Measurements from ENCODE around the gene FGF18. TPM values are rescaled to one million over a fixed set of nuclear protein-coding genes. Genes with fewer than 3 reads are reported as not detected.

Gene FGF18
- total and polyA plus RNA-seq, 10 of the 15 experiments (the other 5 are each of a cell fraction or from before 2014, with no cell fraction given), result 0.03 to 0.10 (median 0.06) TPM; not detected in 5

DNA sequence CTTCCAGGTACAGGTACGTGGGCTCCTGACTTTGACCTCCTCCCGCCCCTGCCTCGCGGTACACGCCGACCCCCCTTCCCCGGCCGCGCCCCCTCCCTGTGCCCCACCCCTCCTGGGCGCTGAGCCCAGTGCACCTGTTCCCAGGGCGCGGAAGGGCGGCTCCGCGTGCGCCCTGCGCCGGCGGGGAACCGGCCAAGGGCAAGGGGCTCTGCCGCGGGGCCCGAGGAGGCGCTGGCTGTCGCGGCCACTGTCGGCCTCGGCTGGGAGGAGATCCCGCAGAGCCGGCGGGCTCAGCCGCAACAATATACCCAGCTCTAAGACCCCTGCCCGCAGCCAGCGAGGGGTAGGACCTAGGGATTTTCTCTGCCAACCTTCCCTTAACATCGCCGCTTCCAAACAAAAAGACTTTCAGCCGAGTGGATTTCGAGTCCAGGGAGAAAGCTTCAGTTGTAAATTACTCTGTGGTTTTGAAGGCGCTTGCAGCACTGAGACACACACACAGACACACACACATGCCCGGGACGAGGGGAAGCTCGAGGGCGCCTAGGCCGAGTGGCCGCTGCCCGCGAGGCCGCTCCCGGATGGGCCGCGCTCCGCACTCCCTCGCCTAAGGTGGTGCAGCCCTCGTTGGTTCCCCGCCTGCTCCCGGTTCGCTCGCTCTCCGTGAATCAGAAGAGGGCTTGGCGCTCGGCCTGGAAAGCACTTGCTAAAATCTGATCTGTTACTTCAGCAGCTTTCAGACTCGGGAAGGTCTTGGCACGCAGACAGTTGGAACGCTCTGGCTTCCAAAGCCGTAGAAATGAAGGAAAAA is 1.2 kb downstream of the FGF18 start:
- RAD21 ChIA-PET (ENCODE audit: unreplicated experiment), result no interaction called here
- ATAC-seq, result no peak

More for the DNA sequence above, 1.2 kb downstream of the FGF18 start:
- Histone ChIP-seq H3K27ac (ENCODE audit: control insufficient read depth, insufficient read depth) (no peak overlapping the region), H3K4me3 (no peak overlapping the region), H2AFZ (ENCODE audit: control insufficient read depth, low read depth, low read length) (no peak overlapping the region), H3K4me1 (ENCODE audit: control insufficient read depth, insufficient read depth, low read length) (peaks cover 7% of the 10 kb centered on the region), H3K4me2 (ENCODE audit: control insufficient read depth, insufficient read depth) (peak overlapping the region; percentile 70; the same call in 1 of the 2 replicates), H4K20me1 (ENCODE audit: control insufficient read depth, insufficient read depth) (no peaks in the 10 kb centered on the region), H3K36me3 (ENCODE audit: control insufficient read depth in 2 of 2, insufficient read depth in 2 of 2, low read length in 1 of 2) (no peaks in the 10 kb centered on the region; a peak in 1 of 4 replicates), H3K9me3 (replicated peaks; ENCODE audit: control insufficient read depth, insufficient read depth, low read length) (no peaks in the 10 kb centered on the region), H3K79me2 (ENCODE audit: control insufficient read depth, insufficient read depth, low read length) (no peaks in the 10 kb centered on the region), H3K9ac (ENCODE audit: control insufficient read depth, insufficient read depth, low read length) (no peak overlapping the region), H3K27me3 (replicated peaks in 1 of 2; ENCODE audit: control insufficient read depth in 2 of 2, insufficient read depth in 2 of 2, low read length in 1 of 2) (peaks cover 4 to 5% of the 10 kb centered on the region in 2 experiments; a peak in 3 of 4 replicates)
- no peak for DNase-seq (ENCODE audit: low read depth, low spot score)
- intact Hi-C loops (cut with micrococcal nuclease; ENCODE audit: unreplicated experiment) (loop anchor here (10.0 kb wide), 1 partner anchor 184 kb away; no protein-coding TSS in a partner anchor), in situ Hi-C loops (cut with MboI) (loop anchor here (25.0 kb wide), 1 partner anchor 867 kb away; the partner anchor contains the start of gene UBTD2)
- no peak for FAIRE-seq
- CTCF ChIA-PET, result no interaction called here
- POLR2A ChIA-PET, result interaction anchor here (0.6 kb wide), 1 partner anchor 269 kb away, joined by 3 read pairs; no protein-coding TSS in a partner anchor
- 26% methylated on average over 38 of the region's 65 CpGs for WGBS (ENCODE audit: insufficient coverage, insufficient replicate concordance, low lambda C conversion rate, missing lambda C conversion rate)
- TF ChIP-seq HDGF (IDR thresholded peaks at IDR 0.05) (no peak), ATF7 (IDR thresholded peaks at IDR 0.05; ENCODE audit: low read depth) (no peak), TCF12 (IDR thresholded peaks at IDR 0.05; ENCODE audit: low read depth, low read length) (no peak), FOXM1 (IDR thresholded peaks at IDR 0.05; ENCODE audit: low read depth, low read length) (no peak), SUZ12 (IDR thresholded peaks at IDR 0.05; ENCODE audit: unreplicated experiment) (peak; percentile 33), SMAD5 (IDR thresholded peaks at IDR 0.05; ENCODE audit: low read depth) (no peak)
- TF ChIP-seq, protein P1, sequence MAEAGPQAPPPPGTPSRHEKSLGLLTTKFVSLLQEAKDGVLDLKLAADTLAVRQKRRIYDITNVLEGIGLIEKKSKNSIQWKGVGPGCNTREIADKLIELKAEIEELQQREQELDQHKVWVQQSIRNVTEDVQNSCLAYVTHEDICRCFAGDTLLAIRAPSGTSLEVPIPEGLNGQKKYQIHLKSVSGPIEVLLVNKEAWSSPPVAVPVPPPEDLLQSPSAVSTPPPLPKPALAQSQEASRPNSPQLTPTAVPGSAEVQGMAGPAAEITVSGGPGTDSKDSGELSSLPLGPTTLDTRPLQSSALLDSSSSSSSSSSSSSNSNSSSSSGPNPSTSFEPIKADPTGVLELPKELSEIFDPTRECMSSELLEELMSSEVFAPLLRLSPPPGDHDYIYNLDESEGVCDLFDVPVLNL (IDR thresholded peaks at IDR 0.05; ENCODE audit: low read depth, low read length), result no peak
- TF ChIP-seq, protein P2, sequence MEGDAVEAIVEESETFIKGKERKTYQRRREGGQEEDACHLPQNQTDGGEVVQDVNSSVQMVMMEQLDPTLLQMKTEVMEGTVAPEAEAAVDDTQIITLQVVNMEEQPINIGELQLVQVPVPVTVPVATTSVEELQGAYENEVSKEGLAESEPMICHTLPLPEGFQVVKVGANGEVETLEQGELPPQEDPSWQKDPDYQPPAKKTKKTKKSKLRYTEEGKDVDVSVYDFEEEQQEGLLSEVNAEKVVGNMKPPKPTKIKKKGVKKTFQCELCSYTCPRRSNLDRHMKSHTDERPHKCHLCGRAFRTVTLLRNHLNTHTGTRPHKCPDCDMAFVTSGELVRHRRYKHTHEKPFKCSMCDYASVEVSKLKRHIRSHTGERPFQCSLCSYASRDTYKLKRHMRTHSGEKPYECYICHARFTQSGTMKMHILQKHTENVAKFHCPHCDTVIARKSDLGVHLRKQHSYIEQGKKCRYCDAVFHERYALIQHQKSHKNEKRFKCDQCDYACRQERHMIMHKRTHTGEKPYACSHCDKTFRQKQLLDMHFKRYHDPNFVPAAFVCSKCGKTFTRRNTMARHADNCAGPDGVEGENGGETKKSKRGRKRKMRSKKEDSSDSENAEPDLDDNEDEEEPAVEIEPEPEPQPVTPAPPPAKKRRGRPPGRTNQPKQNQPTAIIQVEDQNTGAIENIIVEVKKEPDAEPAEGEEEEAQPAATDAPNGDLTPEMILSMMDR (IDR thresholded peaks at IDR 0.05 in 2 of 3, conservative IDR thresholded peaks at IDR 0.05 in 1 of 3; ENCODE audit: control insufficient read depth in 2 of 3, extremely low read depth in 1 of 3, insufficient read depth in 1 of 3, low read depth in 3 of 3, low read length in 3 of 3), result no peak
- SMC1A ChIA-PET (ENCODE audit: uncharacterized antibody, unreplicated experiment), result interaction anchor here (0.6 kb wide), 1 partner anchor 493 kb away, joined by 3 read pairs; no protein-coding TSS in a partner anchor
- no TSS peak for BruUV-seq (replicated peaks)
